CD8-positive, alpha-beta memory T cell (primary cell): ENCODE data around the gene ZMYM2. TPM values are rescaled to one million over a fixed set of nuclear protein-coding genes. Genes with fewer than 3 reads are reported as not detected.
A peak's percentile ranks its signal among the peaks of the same experiment; 100 is the strongest.

Experiments used
- CTCF ChIA-PET: fragments of 350-600 bp; sonication (Branson Sonifier 250); formaldehyde crosslinking; loops from one replicate; lab custom pipeline; 2021; ENCODE audit warnings: antibody characterized with exemption; lab: Charles Lee
- POLR2A ChIA-PET: fragments of 350-600 bp; sonication (Branson Sonifier 250); formaldehyde crosslinking; loops from one replicate; lab custom pipeline; 2021; ENCODE audit warnings: antibody characterized with exemption; lab: Charles Lee
- DNase-seq, 5 donors: peaks; one replicate each; pipeline versions ENCODE4 v3.0.0 to v3.0.0-alpha.2; 2020 to 2022; ENCODE audit warnings: mixed read lengths in 1 of 5
- H3K27ac ChIP-seq: one replicate; pipeline ENCODE4 v1.7.0; 2013; ENCODE audit warnings: low read depth, mild to moderate bottlenecking, low read length, moderate library complexity
- H3K27me3 ChIP-seq: 2 replicates; pipeline ENCODE4 v1.7.0; 2013; ENCODE audit warnings: low read length, mild to moderate bottlenecking; ENCODE audit not compliant: insufficient read depth, poor library complexity, severe bottlenecking
- H3K36me3 ChIP-seq: 2 replicates; pipeline ENCODE4 v1.7.0; 2013; ENCODE audit warnings: mild to moderate bottlenecking, low read length, moderate library complexity; ENCODE audit not compliant: insufficient read depth
- H3K4me1 ChIP-seq: 2 replicates; pipeline ENCODE4 v1.7.0; 2013; ENCODE audit warnings: mild to moderate bottlenecking, low read length, moderate library complexity; ENCODE audit not compliant: insufficient read depth
- H3K4me3 ChIP-seq: 2 replicates; pipeline ENCODE4 v1.7.0; 2013; ENCODE audit warnings: mild to moderate bottlenecking, low read length
- H3K9me3 ChIP-seq: 2 replicates; pipeline ENCODE4 v1.7.0; 2013; ENCODE audit warnings: mild to moderate bottlenecking, low read length
- H3K27ac Mint-ChIP-seq, 8 donors: one replicate each; pipeline ENCODE4 v1.8.0; 2020 to 2021; ENCODE audit warnings: mixed read lengths in 8 of 8, mild to moderate bottlenecking in 6 of 8, inconsistent platforms in 3 of 8, moderate library complexity in 3 of 8
- H3K27me3 Mint-ChIP-seq, 2 donors: one replicate each; pipeline ENCODE4 v1.8.0; 2020 to 2021; ENCODE audit warnings: mixed read lengths in 2 of 2, mild to moderate bottlenecking in 1 of 2, moderate library complexity in 1 of 2
- H3K36me3 Mint-ChIP-seq, 3 donors: one replicate each; pipeline ENCODE4 v1.8.0; 2020 to 2021; ENCODE audit warnings: mixed read lengths in 3 of 3, inconsistent platforms in 1 of 3, mild to moderate bottlenecking in 1 of 3
- H3K4me1 Mint-ChIP-seq, 3 donors: one replicate each; pipeline ENCODE4 v1.8.0; 2020 to 2021; ENCODE audit warnings: mixed read lengths in 3 of 3, inconsistent platforms in 1 of 3, mild to moderate bottlenecking in 1 of 3
- H3K4me3 Mint-ChIP-seq, 7 donors: one replicate each; pipeline ENCODE4 v1.8.0; 2020 to 2021; ENCODE audit warnings: mixed read lengths in 7 of 7, mild to moderate bottlenecking in 6 of 7, moderate library complexity in 4 of 7, inconsistent platforms in 2 of 7
- H3K9me3 Mint-ChIP-seq, 5 donors: one replicate each; pipeline ENCODE4 v1.8.0; 2020 to 2022; ENCODE audit warnings: mixed read lengths in 5 of 5, mild to moderate bottlenecking in 3 of 5, moderate library complexity in 2 of 5, inconsistent platforms in 1 of 5
- polyA plus RNA-seq: library from polyadenylated mRNA; unstranded; fragments of 300-500 nt; fragmentation: Illumina TruSeq; gene quantifications from one replicate; pipeline ENCODE4 v1.2.3, GENCODE V29; 2021
- total RNA-seq, 2 experiments: library from RNA; stranded (reverse); gene quantifications; one replicate each; pipeline ENCODE4 v1.2.3, GENCODE V29; 2021

Gene ZMYM2
- total and polyA plus RNA-seq, 3 experiments from 2014 or later: 13.2 to 42.1 (median 41.4) TPM

DNA sequence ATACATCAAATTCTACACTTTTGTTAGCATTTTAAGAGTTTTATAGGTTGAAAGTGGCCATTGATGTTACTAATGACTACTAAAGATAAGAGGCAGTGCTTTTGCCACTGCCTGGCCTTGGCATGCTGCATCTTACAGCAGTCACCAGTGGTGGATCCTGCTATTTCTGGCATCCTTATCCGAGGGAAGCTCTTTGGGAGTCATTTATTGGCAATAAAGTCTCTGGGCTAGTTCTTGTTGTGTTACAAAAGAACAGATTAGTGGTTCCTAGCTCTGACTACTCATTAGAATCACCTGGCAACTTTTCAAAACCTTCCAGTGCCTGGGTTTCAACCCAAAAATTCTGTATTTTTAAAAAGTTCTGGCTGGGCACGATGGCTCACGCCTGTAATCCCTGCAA is 94.5 kb downstream of the ZMYM2 start:
- H3K4me1 Mint-ChIP-seq: peaks cover 26 to 41% (median 40%) of the 10 kb centered on the region in 3 donors
- Histone ChIP-seq H3K4me3 (no peak overlapping the region), H3K27me3 (no peaks in the 10 kb centered on the region), H3K4me1 (peaks cover 13% of the 10 kb centered on the region), H3K27ac (no peak overlapping the region), H3K9me3 (no peaks in the 10 kb centered on the region), H3K36me3 (peaks cover 15% of the 10 kb centered on the region)
- H3K36me3 Mint-ChIP-seq: peaks cover 7 to 73% (median 23%) of the 10 kb centered on the region in 3 donors
- H3K4me3 Mint-ChIP-seq: no peak overlapping the region
- CTCF ChIA-PET: no interaction called here
- H3K27ac Mint-ChIP-seq: no peak overlapping the region
- H3K27me3 Mint-ChIP-seq: no peaks in the 10 kb centered on the region
- no peaks in the 10 kb centered on the region for H3K9me3 Mint-ChIP-seq
- DNase-seq: no peak
- POLR2A ChIA-PET: no interaction called here

DNA sequence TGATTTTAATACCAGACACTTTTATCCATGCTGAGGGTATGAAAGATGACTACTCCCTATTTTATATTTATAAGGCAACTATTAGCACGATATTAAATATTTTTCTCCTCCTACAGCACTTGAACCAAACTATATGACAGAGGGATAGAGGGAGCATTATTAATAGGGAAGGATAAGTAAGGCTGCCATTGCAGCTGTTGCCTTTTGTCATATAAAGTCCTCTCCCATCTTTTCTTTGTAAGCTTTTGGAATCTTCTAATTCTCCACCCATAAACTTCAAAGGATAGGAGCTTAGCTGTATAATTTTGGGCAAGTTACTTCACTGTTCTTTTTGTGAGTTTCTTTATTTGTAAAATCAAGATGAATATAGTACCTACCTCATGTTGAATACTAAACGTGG is 95.4 kb downstream of the ZMYM2 start:
- POLR2A ChIA-PET: no interaction called here

DNA sequence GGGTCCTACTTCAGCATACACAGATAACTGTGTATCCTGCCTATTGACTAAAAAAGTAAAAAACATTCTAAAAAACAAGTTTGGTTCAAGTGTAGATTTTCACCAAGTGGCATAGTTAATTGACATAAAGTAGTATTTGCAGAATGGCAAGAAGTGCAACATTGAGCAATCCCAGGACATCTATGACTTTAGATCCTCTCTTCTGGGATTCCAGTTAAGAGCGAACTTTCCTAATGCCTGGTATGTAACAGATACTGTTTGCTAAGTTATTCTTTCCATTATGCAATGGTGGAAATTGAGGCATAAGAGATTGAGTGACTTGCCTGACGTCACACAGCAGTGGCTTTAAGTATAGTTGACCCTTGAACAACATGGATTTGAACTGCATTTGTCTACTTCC is 96.1 kb downstream of the ZMYM2 start:
- Mint-ChIP-seq H3K27me3 (no peaks in the 10 kb centered on the region), H3K4me1 (peaks cover 21 to 31% (median 31%) of the 10 kb centered on the region in 3 donors), H3K9me3 (no peaks in the 10 kb centered on the region), H3K27ac (peak overlapping the region in 2 of 8 donors; percentile 37 to 42), H3K4me3 (no peak overlapping the region), H3K36me3 (peaks cover 7 to 81% (median 33%) of the 10 kb centered on the region in 3 donors)
- Histone ChIP-seq H3K27ac (no peak overlapping the region), H3K27me3 (no peaks in the 10 kb centered on the region), H3K36me3 (peaks cover 20% of the 10 kb centered on the region), H3K4me3 (no peak overlapping the region), H3K9me3 (no peaks in the 10 kb centered on the region), H3K4me1 (no peaks in the 10 kb centered on the region)
- no peak for DNase-seq
- CTCF ChIA-PET: no interaction called here
- POLR2A ChIA-PET: no interaction called here

More for the DNA sequence above, 95.4 kb downstream of the ZMYM2 start:
- H3K4me3 Mint-ChIP-seq: no peak overlapping the region
- Histone ChIP-seq H3K36me3 (peaks cover 15% of the 10 kb centered on the region), H3K27ac (no peak overlapping the region), H3K4me1 (peaks cover 6% of the 10 kb centered on the region), H3K27me3 (no peaks in the 10 kb centered on the region), H3K9me3 (no peaks in the 10 kb centered on the region), H3K4me3 (no peak overlapping the region)
- H3K27ac Mint-ChIP-seq: peak overlapping the region in 2 of 8 donors; percentile 21 to 58
- peaks cover 7 to 74% (median 30%) of the 10 kb centered on the region in 3 donors for H3K36me3 Mint-ChIP-seq
- H3K4me1 Mint-ChIP-seq: peaks cover 25 to 38% (median 38%) of the 10 kb centered on the region in 3 donors
- CTCF ChIA-PET: no interaction called here
- H3K27me3 Mint-ChIP-seq: no peaks in the 10 kb centered on the region
- H3K9me3 Mint-ChIP-seq: no peaks in the 10 kb centered on the region
- no peak for DNase-seq

DNA sequence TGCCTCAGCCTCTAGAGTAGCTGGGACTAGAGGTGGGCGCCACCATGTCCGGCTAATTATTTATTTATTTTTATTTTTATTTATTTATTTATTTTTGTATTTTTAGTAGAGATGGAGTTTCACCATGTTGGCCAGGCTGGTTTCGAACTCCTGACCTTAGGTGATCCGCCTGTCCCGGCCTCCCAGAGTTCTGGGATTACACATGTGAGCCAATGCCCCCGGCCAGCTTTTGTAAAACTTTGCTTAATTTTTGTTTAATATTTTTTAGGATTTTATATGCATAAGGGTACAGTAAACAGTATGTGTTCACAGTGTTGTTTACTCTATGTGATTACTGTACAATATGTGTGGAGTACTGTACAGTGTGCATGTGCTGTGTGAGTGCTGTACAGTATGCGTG is 98.7 kb downstream of the ZMYM2 start:
- H3K9me3 Mint-ChIP-seq: no peaks in the 10 kb centered on the region
- peaks cover 15 to 24% (median 23%) of the 10 kb centered on the region in 3 donors for H3K4me1 Mint-ChIP-seq
- no peak overlapping the region for H3K4me3 ChIP-seq
- H3K9me3 ChIP-seq: no peaks in the 10 kb centered on the region
- no peaks in the 10 kb centered on the region for H3K27me3 Mint-ChIP-seq
- H3K36me3 Mint-ChIP-seq: peaks cover 5 to 88% (median 32%) of the 10 kb centered on the region in 3 donors
- H3K27ac ChIP-seq: no peak overlapping the region
- no peak overlapping the region for H3K27ac Mint-ChIP-seq
- H3K27me3 ChIP-seq: no peaks in the 10 kb centered on the region
- DNase-seq: no peak
- peaks cover 44% of the 10 kb centered on the region for H3K36me3 ChIP-seq
- ChIA-PET CTCF (no interaction called here), POLR2A (no interaction called here)
- no peaks in the 10 kb centered on the region for H3K4me1 ChIP-seq
- H3K4me3 Mint-ChIP-seq: no peak overlapping the region

DNA sequence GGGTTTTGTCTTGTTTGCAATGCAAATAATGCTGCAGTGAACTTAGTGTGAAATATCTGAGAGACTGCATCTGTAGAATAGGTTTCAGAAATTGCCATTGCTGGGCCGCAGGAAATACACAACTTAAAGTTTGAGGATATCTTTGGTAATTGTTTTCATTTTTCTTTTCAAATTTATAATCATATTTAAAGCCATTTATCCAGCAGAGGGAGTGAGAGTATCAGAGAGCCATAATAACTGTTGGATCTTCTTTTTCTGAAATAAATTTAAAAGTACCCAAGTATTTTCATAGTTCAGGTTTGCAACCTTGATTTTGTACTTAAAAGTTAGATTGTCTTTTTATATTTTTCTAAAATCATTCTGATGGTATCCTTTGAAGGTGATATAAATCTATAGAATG is 99.4 kb downstream of the ZMYM2 start:
- no peak overlapping the region for H3K4me3 Mint-ChIP-seq
- H3K27me3 Mint-ChIP-seq: no peaks in the 10 kb centered on the region
- Histone ChIP-seq H3K4me1 (no peaks in the 10 kb centered on the region), H3K4me3 (no peak overlapping the region), H3K9me3 (no peaks in the 10 kb centered on the region), H3K27me3 (no peaks in the 10 kb centered on the region), H3K27ac (no peak overlapping the region), H3K36me3 (peaks cover 44% of the 10 kb centered on the region)
- no peaks in the 10 kb centered on the region for H3K9me3 Mint-ChIP-seq
- no peak for DNase-seq
- peaks cover 15 to 18% (median 17%) of the 10 kb centered on the region in 3 donors for H3K4me1 Mint-ChIP-seq
- H3K27ac Mint-ChIP-seq: no peak overlapping the region
- ChIA-PET POLR2A (no interaction called here), CTCF (no interaction called here)
- H3K36me3 Mint-ChIP-seq: peaks cover 0 to 88% (median 29%) of the 10 kb centered on the region in 3 donors

DNA sequence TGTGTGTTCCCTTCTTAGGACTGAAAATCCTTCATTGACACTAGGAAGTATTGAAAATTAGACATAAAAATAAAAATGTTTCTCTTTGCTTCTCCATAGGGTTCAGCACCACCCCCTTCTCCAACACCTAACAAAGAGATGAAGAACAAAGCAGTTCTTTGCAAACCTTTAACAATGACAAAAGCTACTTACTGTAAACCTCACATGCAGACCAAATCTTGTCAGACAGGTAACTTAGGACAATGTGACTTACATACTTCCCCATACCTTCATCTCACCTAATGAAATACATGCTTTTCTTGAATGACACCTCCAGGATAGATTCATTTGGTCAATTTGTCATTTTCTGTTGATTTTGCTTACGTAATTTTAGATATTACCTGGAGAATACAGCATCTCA is 99.9 kb downstream of the ZMYM2 start:
- H3K27ac ChIP-seq: no peak overlapping the region
- peaks cover 0 to 86% (median 29%) of the 10 kb centered on the region in 3 donors for H3K36me3 Mint-ChIP-seq
- CTCF ChIA-PET: no interaction called here
- POLR2A ChIA-PET: no interaction called here
- no peaks in the 10 kb centered on the region for H3K27me3 ChIP-seq
- H3K27ac Mint-ChIP-seq: peak overlapping the region in 1 of 8 donors; percentile 37
- no peaks in the 10 kb centered on the region for H3K27me3 Mint-ChIP-seq
- peaks cover 44% of the 10 kb centered on the region for H3K36me3 ChIP-seq
- DNase-seq: no peak
- no peak overlapping the region for H3K4me3 ChIP-seq
- H3K4me3 Mint-ChIP-seq: no peak overlapping the region
- peaks cover 15 to 18% (median 17%) of the 10 kb centered on the region in 3 donors for H3K4me1 Mint-ChIP-seq
- H3K9me3 Mint-ChIP-seq: no peaks in the 10 kb centered on the region
- no peaks in the 10 kb centered on the region for H3K9me3 ChIP-seq
- no peaks in the 10 kb centered on the region for H3K4me1 ChIP-seq

DNA sequence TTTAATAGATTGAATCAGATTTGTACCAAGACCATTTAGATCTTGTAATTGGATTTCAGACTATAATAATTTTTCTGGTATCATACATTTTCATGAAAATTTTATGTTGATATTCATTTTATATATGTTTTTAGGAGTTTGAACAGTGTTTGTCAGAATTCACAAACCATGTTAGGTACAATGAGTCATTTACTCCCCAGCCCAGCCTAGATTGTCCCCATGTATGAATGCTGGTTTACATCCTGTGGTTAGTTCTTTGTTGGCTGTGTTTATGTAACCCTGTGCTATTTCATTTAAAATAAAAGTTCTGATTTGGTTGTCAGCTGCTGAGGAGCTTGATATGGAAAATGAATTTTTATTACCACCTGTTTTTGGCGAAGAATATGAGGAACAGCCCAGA is 105.6 kb downstream of the ZMYM2 start:
- no peak for DNase-seq
- Histone ChIP-seq H3K27me3 (no peaks in the 10 kb centered on the region), H3K4me1 (no peaks in the 10 kb centered on the region), H3K4me3 (no peak overlapping the region), H3K9me3 (no peaks in the 10 kb centered on the region), H3K27ac (no peak overlapping the region), H3K36me3 (peaks cover 48% of the 10 kb centered on the region)
- H3K27ac Mint-ChIP-seq: peak overlapping the region in 2 of 8 donors; percentile 6 to 43
- H3K9me3 Mint-ChIP-seq: no peaks in the 10 kb centered on the region
- H3K27me3 Mint-ChIP-seq: no peaks in the 10 kb centered on the region
- peaks cover 0 to 5% (median 0%) of the 10 kb centered on the region in 3 donors for H3K4me1 Mint-ChIP-seq
- CTCF ChIA-PET: no interaction called here
- H3K36me3 Mint-ChIP-seq: peaks cover 0 to 73% (median 27%) of the 10 kb centered on the region in 3 donors
- POLR2A ChIA-PET: no interaction called here
- no peak overlapping the region for H3K4me3 Mint-ChIP-seq

DNA sequence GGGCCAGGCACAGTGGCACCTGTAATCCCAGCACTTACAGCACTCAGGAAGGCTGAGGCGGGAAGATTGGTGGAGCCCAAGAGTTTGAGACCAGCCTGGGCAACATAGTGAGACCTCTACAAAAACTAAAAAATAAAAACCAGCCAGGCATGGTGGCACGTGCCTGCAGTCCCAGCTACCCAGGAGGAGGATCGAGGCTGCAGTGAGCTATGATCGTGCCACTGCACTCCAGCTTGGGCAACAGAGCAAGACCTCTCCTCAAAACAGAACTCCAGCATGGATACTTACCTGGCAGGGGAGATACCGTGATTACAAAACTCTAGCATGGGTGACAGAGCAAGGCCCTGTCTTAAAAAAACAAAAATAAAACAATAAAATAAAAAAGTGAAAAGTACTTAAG is 107.0 kb downstream of the ZMYM2 start:
- Histone ChIP-seq H3K27me3 (no peaks in the 10 kb centered on the region), H3K9me3 (no peaks in the 10 kb centered on the region), H3K36me3 (peaks cover 37% of the 10 kb centered on the region), H3K27ac (no peak overlapping the region), H3K4me3 (no peak overlapping the region), H3K4me1 (no peaks in the 10 kb centered on the region)
- H3K27me3 Mint-ChIP-seq: no peaks in the 10 kb centered on the region
- ChIA-PET CTCF (no interaction called here), POLR2A (no interaction called here)
- no peaks in the 10 kb centered on the region for H3K9me3 Mint-ChIP-seq
- H3K4me3 Mint-ChIP-seq: no peak overlapping the region
- peaks cover 0 to 72% (median 28%) of the 10 kb centered on the region in 3 donors for H3K36me3 Mint-ChIP-seq
- no peak for DNase-seq
- peak overlapping the region in 3 of 8 donors; percentile 48 to 61 (median 54) for H3K27ac Mint-ChIP-seq
- peaks cover 0 to 11% (median 0%) of the 10 kb centered on the region in 3 donors for H3K4me1 Mint-ChIP-seq
